ENCODE results near the gene POPDC3. TPM values are rescaled to one million over a fixed set of nuclear protein-coding genes. Genes with fewer than 3 reads are reported as not detected.
"Not testable (repeated sequence)": the region's sequence is repeated elsewhere in the genome, so short reads cannot be mapped to it uniquely, and the experiment has no call there.

Gene POPDC3
- total RNA-seq, 1 donor from 2014 or later, result 52.2 TPM

GRCh38 chr6:105186576-105186975, 6.8 kb upstream of the POPDC3 start:
- Histone ChIP-seq H3K4me3 (ENCODE audit: low read length in 3 of 3) (no peak overlapping the region), H3K27me3 (ENCODE audit: control insufficient read depth in 3 of 3, insufficient read depth in 3 of 3, low read length in 3 of 3) (no peaks in the 10 kb centered on the region), H3K9ac (ENCODE audit: low read depth in 1 of 3, low read length in 3 of 3) (no peak overlapping the region), H3K9me3 (ENCODE audit: control insufficient read depth in 3 of 3, low read length in 3 of 3) (no peaks in the 10 kb centered on the region), H3K27ac (ENCODE audit: low read depth, low read length) (no peak overlapping the region), H3K4me1 (ENCODE audit: control insufficient read depth in 3 of 3, insufficient read depth in 3 of 3, low read length in 3 of 3) (peaks cover 3 to 11% (median 7%) of the 10 kb centered on the region in 3 donors), H3K36me3 (ENCODE audit: control insufficient read depth in 3 of 3, insufficient read depth in 3 of 3, low read length in 3 of 3) (no peaks in the 10 kb centered on the region)

- Histone ChIP-seq H3K36me3 (ENCODE audit: control insufficient read depth in 3 of 3, insufficient read depth in 3 of 3, low read length in 3 of 3) (no peaks in the 10 kb centered on the region), H3K4me1 (ENCODE audit: control insufficient read depth in 3 of 3, insufficient read depth in 3 of 3, low read length in 3 of 3) (peaks cover 5 to 11% (median 7%) of the 10 kb centered on the region in 3 donors), H3K9me3 (ENCODE audit: control insufficient read depth in 3 of 3, low read length in 3 of 3) (no peaks in the 10 kb centered on the region), H3K27ac (ENCODE audit: low read depth, low read length) (no peak overlapping the region), H3K9ac (ENCODE audit: low read depth in 1 of 3, low read length in 3 of 3) (no peak overlapping the region), H3K4me3 (ENCODE audit: low read length in 3 of 3) (no peak overlapping the region), H3K27me3 (ENCODE audit: control insufficient read depth in 3 of 3, insufficient read depth in 3 of 3, low read length in 3 of 3) (no peaks in the 10 kb centered on the region)
Measured at GRCh38 chr6:105184921-105185320, 5.1 kb upstream of the POPDC3 start.

GRCh38 chr6:105181981-105182515, 2.2 kb upstream of the POPDC3 start:
- no peaks in the 10 kb centered on the region for H3K36me3 ChIP-seq (ENCODE audit: control insufficient read depth in 3 of 3, insufficient read depth in 3 of 3, low read length in 3 of 3)
- no peaks in the 10 kb centered on the region for H3K9me3 ChIP-seq (ENCODE audit: control insufficient read depth in 3 of 3, low read length in 3 of 3)
- H3K4me3 ChIP-seq (ENCODE audit: low read length in 3 of 3), result peak overlapping the region in 2 of 3 donors; percentile 17 to 22
- H3K9ac ChIP-seq (ENCODE audit: low read depth in 1 of 3, low read length in 3 of 3), result peak overlapping the region in 1 of 3 donors; percentile 60
- H3K27ac ChIP-seq (ENCODE audit: low read depth, low read length), result peak overlapping the region; percentile 72
- H3K27me3 ChIP-seq (ENCODE audit: control insufficient read depth in 3 of 3, insufficient read depth in 3 of 3, low read length in 3 of 3), result no peaks in the 10 kb centered on the region
- peaks cover 7 to 11% (median 8%) of the 10 kb centered on the region in 3 donors for H3K4me1 ChIP-seq (ENCODE audit: control insufficient read depth in 3 of 3, insufficient read depth in 3 of 3, low read length in 3 of 3)

DNA sequence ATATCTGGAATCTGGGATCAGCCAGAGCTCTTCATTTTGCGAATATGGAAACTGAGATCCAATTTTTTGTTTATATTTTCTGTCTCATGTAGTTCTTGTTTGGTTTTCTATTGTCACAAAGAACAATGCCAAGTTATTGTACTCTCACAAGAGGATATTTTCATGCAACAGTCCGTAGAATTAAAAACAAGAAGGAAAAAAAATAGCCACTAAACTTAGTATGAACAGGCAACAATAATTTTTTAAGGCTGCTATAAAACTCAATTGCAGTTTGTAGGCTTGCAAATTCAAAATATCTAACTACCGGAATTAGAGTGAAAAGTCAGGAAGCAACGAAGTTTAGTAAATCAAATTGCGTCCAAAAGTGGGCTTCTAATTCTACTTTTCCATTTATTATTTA, 1.2 kb downstream of the POPDC3 start:
- Histone ChIP-seq H3K27me3 (ENCODE audit: control insufficient read depth in 3 of 3, insufficient read depth in 3 of 3, low read length in 3 of 3) (no peaks in the 10 kb centered on the region), H3K36me3 (ENCODE audit: control insufficient read depth in 3 of 3, insufficient read depth in 3 of 3, low read length in 3 of 3) (no peaks in the 10 kb centered on the region), H3K4me1 (ENCODE audit: control insufficient read depth in 3 of 3, insufficient read depth in 3 of 3, low read length in 3 of 3) (peaks cover 7 to 11% (median 8%) of the 10 kb centered on the region in 3 donors), H3K9me3 (ENCODE audit: control insufficient read depth in 3 of 3, low read length in 3 of 3) (no peaks in the 10 kb centered on the region), H3K9ac (ENCODE audit: low read depth in 1 of 3, low read length in 3 of 3) (peak overlapping the region; percentile 91 to 95 (median 92)), H3K27ac (ENCODE audit: low read depth, low read length) (peak overlapping the region; percentile 95), H3K4me3 (ENCODE audit: low read length in 3 of 3) (peak overlapping the region; percentile 76 to 81 (median 81))

DNA sequence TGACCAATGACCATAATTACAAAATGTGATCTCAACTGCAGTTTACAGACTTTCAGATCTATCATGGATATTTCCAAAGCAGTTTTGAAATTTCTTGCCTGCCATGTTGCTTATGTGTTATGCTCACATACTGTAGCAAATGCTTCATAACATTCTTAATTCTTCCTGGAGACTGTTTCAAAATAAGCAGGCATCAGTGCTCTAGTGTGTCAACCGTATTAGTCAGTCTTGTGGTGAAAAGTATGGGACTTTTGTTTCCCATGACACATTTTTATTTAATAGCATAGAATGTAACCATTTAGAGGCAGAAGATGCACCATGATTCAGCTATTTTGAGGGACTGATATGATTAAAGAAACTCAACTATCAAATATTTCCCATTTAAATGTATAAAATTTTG, 1.7 kb downstream of the POPDC3 start:
- H3K36me3 ChIP-seq (ENCODE audit: control insufficient read depth in 3 of 3, insufficient read depth in 3 of 3, low read length in 3 of 3), result no peaks in the 10 kb centered on the region
- peaks cover 7 to 11% (median 8%) of the 10 kb centered on the region in 3 donors for H3K4me1 ChIP-seq (ENCODE audit: control insufficient read depth in 3 of 3, insufficient read depth in 3 of 3, low read length in 3 of 3)
- peak overlapping the region; percentile 76 to 81 (median 81) for H3K4me3 ChIP-seq (ENCODE audit: low read length in 3 of 3)
- H3K9ac ChIP-seq (ENCODE audit: low read depth in 1 of 3, low read length in 3 of 3), result peak overlapping the region; percentile 91 to 95 (median 92)
- H3K9me3 ChIP-seq (ENCODE audit: control insufficient read depth in 3 of 3, low read length in 3 of 3), result no peaks in the 10 kb centered on the region
- peak overlapping the region; percentile 95 for H3K27ac ChIP-seq (ENCODE audit: low read depth, low read length)
- H3K27me3 ChIP-seq (ENCODE audit: control insufficient read depth in 3 of 3, insufficient read depth in 3 of 3, low read length in 3 of 3), result no peaks in the 10 kb centered on the region

- H3K27ac ChIP-seq (ENCODE audit: low read depth, low read length), result peak overlapping the region; percentile 95
- peak overlapping the region; percentile 11 to 81 (median 42) for H3K4me3 ChIP-seq (ENCODE audit: low read length in 3 of 3)
- no peaks in the 10 kb centered on the region for H3K27me3 ChIP-seq (ENCODE audit: control insufficient read depth in 3 of 3, insufficient read depth in 3 of 3, low read length in 3 of 3)
- peaks cover 7 to 11% (median 8%) of the 10 kb centered on the region in 3 donors for H3K4me1 ChIP-seq (ENCODE audit: control insufficient read depth in 3 of 3, insufficient read depth in 3 of 3, low read length in 3 of 3)
- no peaks in the 10 kb centered on the region for H3K9me3 ChIP-seq (ENCODE audit: control insufficient read depth in 3 of 3, low read length in 3 of 3)
- H3K9ac ChIP-seq (ENCODE audit: low read depth in 1 of 3, low read length in 3 of 3), result peak overlapping the region in 2 of 3 donors; percentile 91 to 92
- no peaks in the 10 kb centered on the region for H3K36me3 ChIP-seq (ENCODE audit: control insufficient read depth in 3 of 3, insufficient read depth in 3 of 3, low read length in 3 of 3)
Measured at GRCh38 chr6:105177556-105177955, 2.3 kb downstream of the POPDC3 start.

DNA sequence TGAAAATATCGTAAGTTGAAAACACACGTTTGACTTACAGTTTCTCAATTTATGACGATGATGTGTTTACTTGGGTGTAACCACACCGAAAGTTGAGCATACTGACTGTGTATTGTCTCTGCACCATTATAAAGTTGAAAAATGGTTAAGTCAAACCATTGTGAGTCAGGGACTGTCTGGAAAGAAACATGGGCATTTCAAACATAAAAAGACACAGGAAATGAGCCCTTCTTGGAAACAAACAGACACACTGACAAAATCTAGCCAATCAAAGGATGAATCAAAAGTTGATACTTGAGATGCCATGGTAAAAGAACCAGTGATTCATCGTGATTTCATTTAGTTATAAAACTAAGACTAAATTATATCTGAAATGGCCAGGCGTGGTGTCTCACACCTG, 5.3 kb downstream of the POPDC3 start:
- Histone ChIP-seq H3K9me3 (ENCODE audit: control insufficient read depth in 3 of 3, low read length in 3 of 3) (no peaks in the 10 kb centered on the region), H3K27me3 (ENCODE audit: control insufficient read depth in 3 of 3, insufficient read depth in 3 of 3, low read length in 3 of 3) (no peaks in the 10 kb centered on the region), H3K36me3 (ENCODE audit: control insufficient read depth in 3 of 3, insufficient read depth in 3 of 3, low read length in 3 of 3) (no peaks in the 10 kb centered on the region), H3K4me1 (ENCODE audit: control insufficient read depth in 3 of 3, insufficient read depth in 3 of 3, low read length in 3 of 3) (peaks cover 0 to 16% (median 8%) of the 10 kb centered on the region in 3 donors), H3K9ac (ENCODE audit: low read depth in 1 of 3, low read length in 3 of 3) (no peak overlapping the region), H3K4me3 (ENCODE audit: low read length in 3 of 3) (no peak overlapping the region), H3K27ac (ENCODE audit: low read depth, low read length) (no peak overlapping the region)

- not testable (repeated sequence) for H3K36me3 ChIP-seq (ENCODE audit: control insufficient read depth in 3 of 3, insufficient read depth in 3 of 3, low read length in 3 of 3); H3K9me3 ChIP-seq (ENCODE audit: control insufficient read depth in 3 of 3, low read length in 3 of 3); H3K9ac ChIP-seq (ENCODE audit: low read depth in 1 of 3, low read length in 3 of 3); H3K4me3 ChIP-seq (ENCODE audit: low read length in 3 of 3); H3K27me3 ChIP-seq (ENCODE audit: control insufficient read depth in 3 of 3, insufficient read depth in 3 of 3, low read length in 3 of 3); H3K27ac ChIP-seq (ENCODE audit: low read depth, low read length)
- H3K4me1 ChIP-seq (ENCODE audit: control insufficient read depth in 3 of 3, insufficient read depth in 3 of 3, low read length in 3 of 3), result peaks cover 7 to 33% (median 12%) of the 10 kb centered on the region in 3 donors
Measured at GRCh38 chr6:105172515-105172914, 7.3 kb downstream of the POPDC3 start.

GRCh38 chr6:105170059-105170458, 9.8 kb downstream of the POPDC3 start:
- Histone ChIP-seq H3K27ac (ENCODE audit: low read depth, low read length) (peak overlapping the region; percentile 40), H3K9ac (ENCODE audit: low read depth in 1 of 3, low read length in 3 of 3) (no peak overlapping the region), H3K36me3 (ENCODE audit: control insufficient read depth in 3 of 3, insufficient read depth in 3 of 3, low read length in 3 of 3) (no peaks in the 10 kb centered on the region), H3K9me3 (ENCODE audit: control insufficient read depth in 3 of 3, low read length in 3 of 3) (no peaks in the 10 kb centered on the region), H3K4me1 (ENCODE audit: control insufficient read depth in 3 of 3, insufficient read depth in 3 of 3, low read length in 3 of 3) (peaks cover 21 to 48% (median 26%) of the 10 kb centered on the region in 3 donors), H3K27me3 (ENCODE audit: control insufficient read depth in 3 of 3, insufficient read depth in 3 of 3, low read length in 3 of 3) (no peaks in the 10 kb centered on the region), H3K4me3 (ENCODE audit: low read length in 3 of 3) (no peak overlapping the region)

DNA sequence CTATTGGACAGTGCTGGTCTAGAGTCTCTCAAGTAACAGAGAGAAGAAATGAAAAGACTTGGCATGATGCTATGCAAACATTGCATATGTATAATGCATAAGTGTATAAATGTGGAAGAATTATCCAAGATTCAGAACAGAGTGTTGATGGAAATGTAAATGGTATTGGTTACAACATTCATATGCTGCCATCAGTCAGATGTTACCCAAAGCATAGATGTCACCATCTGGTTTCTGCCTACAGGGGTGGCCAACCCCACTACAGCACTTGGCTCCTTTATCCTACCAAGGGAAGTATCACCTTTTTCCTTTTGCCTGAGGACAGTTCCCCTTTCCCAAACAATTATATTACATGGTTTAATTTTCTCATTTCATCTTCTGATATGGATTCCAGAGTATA, 11.9 kb downstream of the POPDC3 start:
- no peaks in the 10 kb centered on the region for H3K9me3 ChIP-seq (ENCODE audit: control insufficient read depth in 3 of 3, low read length in 3 of 3)
- peak overlapping the region; percentile 38 for H3K27ac ChIP-seq (ENCODE audit: low read depth, low read length)
- no peak overlapping the region for H3K4me3 ChIP-seq (ENCODE audit: low read length in 3 of 3)
- H3K4me1 ChIP-seq (ENCODE audit: control insufficient read depth in 3 of 3, insufficient read depth in 3 of 3, low read length in 3 of 3), result peaks cover 32 to 54% (median 34%) of the 10 kb centered on the region in 3 donors
- H3K9ac ChIP-seq (ENCODE audit: low read depth in 1 of 3, low read length in 3 of 3), result no peak overlapping the region
- H3K36me3 ChIP-seq (ENCODE audit: control insufficient read depth in 3 of 3, insufficient read depth in 3 of 3, low read length in 3 of 3), result no peaks in the 10 kb centered on the region
- no peaks in the 10 kb centered on the region for H3K27me3 ChIP-seq (ENCODE audit: control insufficient read depth in 3 of 3, insufficient read depth in 3 of 3, low read length in 3 of 3)
